Neuronal stem cell (in vitro differentiated cells): ENCODE measurements around the gene NTHL1.
A peak's percentile ranks its signal among the peaks of the same experiment; 100 is the strongest.

Source experiments
- DNase-seq: peaks from one replicate; pipeline ENCODE4 v3.0.0-alpha.2; 2013; ENCODE audit warnings: low spot score
- H2AFZ ChIP-seq: one replicate; pipeline ENCODE4 v1.6.1; 2013; ENCODE audit warnings: mild to moderate bottlenecking, low read length, inconsistent platforms
- H2AK5ac ChIP-seq: 2 replicates; pipeline ENCODE4 v1.6.1; 2013; ENCODE audit warnings: low read depth, mild to moderate bottlenecking, inconsistent platforms, low read length, moderate library complexity, mixed read lengths
- H2BK120ac ChIP-seq: 2 replicates; pipeline ENCODE4 v1.6.1; 2013; ENCODE audit warnings: low read depth, mild to moderate bottlenecking, inconsistent platforms, low read length, moderate library complexity, mixed read lengths
- H2BK12ac ChIP-seq: one replicate; pipeline ENCODE4 v1.6.1; 2013; ENCODE audit warnings: low read length, inconsistent platforms
- H2BK15ac ChIP-seq: 2 replicates; pipeline ENCODE4 v1.6.1; 2013; ENCODE audit warnings: mild to moderate bottlenecking, low read length, inconsistent platforms, mixed read lengths
- H2BK5ac ChIP-seq: one replicate; pipeline ENCODE4 v1.6.1; 2013; ENCODE audit warnings: inconsistent platforms, mild to moderate bottlenecking, low read length, moderate library complexity
- H3K14ac ChIP-seq: one replicate; pipeline ENCODE4 v1.6.1; 2013; ENCODE audit warnings: low read length, inconsistent platforms
- H3K18ac ChIP-seq: 2 replicates; pipeline ENCODE4 v1.6.1; 2013; ENCODE audit warnings: low read length, inconsistent platforms
- H3K23ac ChIP-seq: 2 replicates; pipeline ENCODE4 v1.6.1; 2013; ENCODE audit warnings: low read depth, mild to moderate bottlenecking, mixed read lengths, low read length, inconsistent platforms; ENCODE audit not compliant: poor library complexity
- H3K27ac ChIP-seq: replicated peaks from 3 replicates; pipeline ENCODE4 v1.5.1; 2013; ENCODE audit warnings: low read length, inconsistent platforms
- H3K27me3 ChIP-seq, 3 experiments: 2 replicates each; pipeline ENCODE4 v1.6.1; 2013; ENCODE audit warnings: low read length in 3 of 3, mild to moderate bottlenecking in 2 of 3, inconsistent platforms in 1 of 3, low read depth in 1 of 3, mixed read lengths in 1 of 3, moderate library complexity in 1 of 3; ENCODE audit not compliant: control insufficient read depth in 3 of 3, insufficient read depth in 3 of 3
- H3K36me3 ChIP-seq, 2 donors: replicated peaks in 1 of 2; 2 replicates each; pipeline ENCODE4 v1.6.1; 2013; ENCODE audit warnings: low read length in 2 of 2; ENCODE audit not compliant: control insufficient read depth in 2 of 2, insufficient read depth in 2 of 2
- H3K4ac ChIP-seq: 2 replicates; pipeline ENCODE4 v1.6.1; 2013; ENCODE audit warnings: inconsistent platforms, mild to moderate bottlenecking, low read length, moderate library complexity
- H3K4me1 ChIP-seq, 2 donors: 1 replicate in 1 of 2; 2 replicates in 1 of 2; pipeline ENCODE4 v1.6.1; 2013; ENCODE audit warnings: low read length in 2 of 2, low read depth in 1 of 2; ENCODE audit not compliant: control insufficient read depth in 2 of 2, insufficient read depth in 1 of 2
- H3K4me2 ChIP-seq: one replicate; pipeline ENCODE4 v1.6.1; 2013; ENCODE audit warnings: mild to moderate bottlenecking, low read length, inconsistent platforms; ENCODE audit not compliant: insufficient read depth, poor library complexity, severe bottlenecking
- H3K4me3 ChIP-seq, 2 donors: 2 replicates each; pipeline ENCODE4 v1.5.1; 2013; ENCODE audit warnings: low read length in 2 of 2, mild to moderate bottlenecking in 2 of 2, inconsistent platforms in 1 of 2, moderate library complexity in 1 of 2
- H3K79me1 ChIP-seq: one replicate; pipeline ENCODE4 v1.6.1; 2013; ENCODE audit warnings: low read depth, mild to moderate bottlenecking, inconsistent platforms, low read length, moderate library complexity
- H3K9ac ChIP-seq: one replicate; pipeline ENCODE4 v1.6.1; 2013; ENCODE audit warnings: mild to moderate bottlenecking, low read depth, low read length, inconsistent platforms; ENCODE audit not compliant: poor library complexity
- H3K9me3 ChIP-seq, 2 donors: replicated peaks in 1 of 2; 2 replicates each; pipeline versions ENCODE3 to v1.6.1; 2013; ENCODE audit warnings: low read length in 2 of 2, mild to moderate bottlenecking in 2 of 2, inconsistent platforms in 1 of 2, low read depth in 1 of 2, mixed read lengths in 1 of 2, moderate library complexity in 1 of 2; ENCODE audit not compliant: control insufficient read depth in 2 of 2, insufficient read depth in 1 of 2
- H4K8ac ChIP-seq: one replicate; pipeline ENCODE4 v1.6.1; 2013; ENCODE audit warnings: low read depth, mild to moderate bottlenecking, inconsistent platforms, low read length, moderate library complexity
- H4K91ac ChIP-seq: one replicate; pipeline ENCODE4 v1.6.1; 2013; ENCODE audit warnings: low read length, low read depth, mild to moderate bottlenecking, inconsistent platforms; ENCODE audit not compliant: poor library complexity
- WGBS, 2 donors: extraction: QIAGEN DNeasy Blood & Tissue Kit; methylation state at CpG; one replicate each; pipeline ENCODE4 v1.1.7; 2013; ENCODE audit warnings: missing lambda C conversion rate in 2 of 2, mixed read lengths in 1 of 2; ENCODE audit not compliant: insufficient read length in 2 of 2, insufficient replicate concordance in 1 of 2; ENCODE audit errors: extremely low coverage in 2 of 2; 5-methylcytosine and 5-hydroxymethylcytosine counted together

NTHL1 gene

DNA sequence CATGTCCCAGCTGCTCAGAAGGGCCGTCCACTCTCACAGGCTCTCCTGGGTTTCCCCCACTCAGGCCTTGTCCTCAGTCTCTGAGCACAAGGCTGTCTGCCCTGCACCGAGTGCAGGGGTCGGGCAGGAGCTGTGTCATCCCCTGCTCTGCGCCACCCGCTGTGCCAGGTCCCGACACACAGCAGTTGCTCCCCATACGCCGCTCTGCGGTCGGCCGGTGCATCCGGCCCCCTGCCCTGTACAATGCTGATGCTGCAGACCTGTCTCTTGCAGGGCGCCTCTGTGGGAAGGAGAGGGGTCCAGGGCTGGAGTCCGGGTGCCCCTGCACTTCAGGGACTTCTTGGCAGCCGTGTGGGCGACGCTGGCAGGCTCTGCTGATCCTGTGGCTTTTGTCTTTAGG, 6.3 kb upstream of the NTHL1 start:
- WGBS, 2 donors, result no CpG with 5 or more reads among the region's 17 CpGs
- no peak overlapping the region for H2BK12ac ChIP-seq

DNA sequence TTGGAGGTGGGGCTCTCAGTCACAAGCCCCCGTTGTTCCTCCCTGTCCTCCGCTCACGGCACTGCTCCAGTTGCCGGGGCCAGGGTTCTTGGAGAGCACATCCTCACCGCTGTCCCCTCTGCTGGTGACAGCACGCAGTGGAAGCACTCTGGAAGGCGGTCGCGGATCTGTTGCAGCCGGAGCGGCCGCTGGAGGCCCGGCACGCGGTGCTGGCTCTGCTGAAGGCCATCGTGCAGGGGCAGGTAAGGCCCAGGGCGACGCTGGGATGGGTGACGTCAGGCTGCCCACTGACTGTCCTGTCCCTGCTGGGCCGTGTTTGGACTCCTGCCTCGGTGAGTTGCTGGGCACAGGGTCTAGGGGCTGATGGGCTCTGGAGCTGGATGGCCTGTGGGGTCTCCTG, 5.6 kb upstream of the NTHL1 start:
- Histone ChIP-seq H2BK12ac (no peak overlapping the region), H2BK120ac (no peak overlapping the region), H3K4me3 (no peak overlapping the region), H2AK5ac (no peak overlapping the region), H3K9me3 (no peaks in the 10 kb centered on the region), H3K23ac (peak overlapping the region; percentile 46), H3K4ac (no peak overlapping the region), H3K18ac (no peak overlapping the region), H2AFZ (no peak overlapping the region), H3K36me3 (peaks cover 41 to 67% of the 10 kb centered on the region in 2 donors), H4K8ac (no peak overlapping the region), H2BK15ac (no peak overlapping the region), H3K4me1 (peaks cover 6 to 11% of the 10 kb centered on the region in 2 donors), H3K14ac (no peak overlapping the region), H2BK5ac (no peak overlapping the region), H3K27ac (no peak overlapping the region), H3K4me2 (no peak overlapping the region), H3K27me3 (no peaks in the 10 kb centered on the region), H3K9ac (no peak overlapping the region), H4K91ac (no peak overlapping the region), H3K79me1 (peaks cover 2% of the 10 kb centered on the region)
- no CpG with 5 or more reads among the region's 21 CpGs for WGBS, 2 donors
- DNase-seq, result no peak

More for the DNA sequence above, 6.3 kb upstream of the NTHL1 start:
- Histone ChIP-seq H2BK15ac (no peak overlapping the region), H2BK5ac (no peak overlapping the region), H3K18ac (no peak overlapping the region), H3K9me3 (no peaks in the 10 kb centered on the region), H2AK5ac (no peak overlapping the region), H3K14ac (no peak overlapping the region), H3K27me3 (no peaks in the 10 kb centered on the region), H3K9ac (no peak overlapping the region), H3K27ac (no peak overlapping the region), H4K91ac (no peak overlapping the region), H3K23ac (no peak overlapping the region), H3K4me3 (no peak overlapping the region), H3K4me2 (no peak overlapping the region), H3K4ac (no peak overlapping the region), H2BK120ac (no peak overlapping the region), H2AFZ (no peak overlapping the region), H3K79me1 (peaks cover 2% of the 10 kb centered on the region), H3K36me3 (peaks cover 41 to 73% of the 10 kb centered on the region in 2 donors), H3K4me1 (peaks cover under 1 to 11% of the 10 kb centered on the region in 2 donors), H4K8ac (no peak overlapping the region)
- no peak for DNase-seq

DNA sequence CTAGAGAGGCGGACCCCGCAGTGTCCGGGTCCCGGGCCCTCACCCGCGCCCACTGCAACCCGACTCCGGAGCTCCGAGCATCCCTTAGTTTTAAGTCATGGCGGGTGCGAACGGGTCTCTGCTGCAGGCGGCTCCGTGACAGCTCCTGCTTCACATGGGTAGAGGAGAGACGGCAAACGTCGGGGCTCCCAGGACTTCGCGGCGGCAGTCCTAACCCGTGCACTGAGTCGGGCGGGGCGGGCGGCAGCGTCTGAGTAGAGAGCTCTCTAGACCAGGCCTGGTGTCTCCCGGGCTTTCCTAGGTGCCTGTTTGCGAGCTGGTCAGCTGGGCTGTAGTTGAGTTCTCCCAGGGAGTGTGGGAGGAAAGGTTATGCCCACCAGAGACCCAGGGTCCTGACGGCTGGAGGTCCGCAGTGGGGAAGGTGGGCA, 496 bp upstream of the NTHL1 start:
- Histone ChIP-seq H4K8ac (no peak overlapping the region), H3K23ac (peak overlapping the region; percentile 13), H3K18ac (peak overlapping the region; percentile 72), H3K27me3 (no peaks in the 10 kb centered on the region), H2AFZ (peak overlapping the region; percentile 95), H4K91ac (no peak overlapping the region), H3K14ac (no peak overlapping the region), H2BK12ac (no peak overlapping the region), H3K9ac (peak overlapping the region; percentile 88), H3K36me3 (peaks cover 26 to 29% of the 10 kb centered on the region in 2 donors), H3K4me3 (peak overlapping the region; percentile 87), H3K4me1 (peaks cover 8 to 11% of the 10 kb centered on the region in 2 donors), H2BK15ac (no peak overlapping the region), H3K27ac (no peak overlapping the region), H3K79me1 (peaks cover 9% of the 10 kb centered on the region), H2BK120ac (no peak overlapping the region), H2AK5ac (no peak overlapping the region), H3K4me2 (peak overlapping the region; percentile 82), H3K9me3 (no peaks in the 10 kb centered on the region), H3K4ac (no peak overlapping the region), H2BK5ac (no peak overlapping the region)
- no peak for DNase-seq
- whole genome bisulfite sequencing, 2 donors, result no CpG with 5 or more reads among the region's 30 CpGs

GRCh38 chr16:2046893-2047329, 723 bp downstream of the NTHL1 start:
- no CpG with 5 or more reads among the region's 8 CpGs for WGBS, 2 donors
- Histone ChIP-seq H4K91ac (no peak overlapping the region), H3K18ac (peak overlapping the region; percentile 94), H2BK12ac (no peak overlapping the region), H3K4me1 (peaks cover 8 to 11% of the 10 kb centered on the region in 2 donors), H3K4me3 (peak overlapping the region; percentile 76 to 87), H3K9me3 (no peaks in the 10 kb centered on the region), H3K27me3 (no peaks in the 10 kb centered on the region), H2AK5ac (peak overlapping the region; percentile 56), H2BK15ac (no peak overlapping the region), H3K14ac (no peak overlapping the region), H4K8ac (no peak overlapping the region), H3K4me2 (peak overlapping the region; percentile 85), H2BK5ac (peak overlapping the region; percentile 82), H3K23ac (peak overlapping the region; percentile 17), H3K79me1 (peaks cover 9% of the 10 kb centered on the region), H3K4ac (no peak overlapping the region), H3K27ac (no peak overlapping the region), H2AFZ (peak overlapping the region; percentile 95), H3K36me3 (peaks cover 16% of the 10 kb centered on the region in 2 donors), H3K9ac (peak overlapping the region; percentile 74), H2BK120ac (no peak overlapping the region)
- no peak for DNase-seq
